Measurements from ENCODE around the gene RABGAP1L.

DNA sequence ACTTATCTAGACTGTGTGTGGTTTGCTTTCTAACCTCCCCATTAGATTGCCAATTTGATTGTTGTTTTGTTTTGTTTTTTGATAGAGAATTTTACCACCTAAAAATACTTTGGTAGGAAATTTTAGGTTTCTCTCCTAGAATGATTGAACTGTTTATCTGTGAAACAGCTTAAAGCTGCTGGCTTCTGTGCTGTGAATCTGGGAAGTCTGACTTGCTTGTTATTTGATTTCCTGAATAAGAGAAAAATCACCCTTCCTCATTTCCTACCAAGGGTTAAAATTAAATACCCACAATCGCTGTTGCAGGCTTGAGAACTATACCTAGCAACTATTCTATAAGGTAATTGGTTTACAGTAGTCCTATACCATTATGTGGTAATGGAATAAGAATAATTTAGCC is 641.6 kb downstream of the RABGAP1L start:
- TF ChIP-seq, protein P1, sequence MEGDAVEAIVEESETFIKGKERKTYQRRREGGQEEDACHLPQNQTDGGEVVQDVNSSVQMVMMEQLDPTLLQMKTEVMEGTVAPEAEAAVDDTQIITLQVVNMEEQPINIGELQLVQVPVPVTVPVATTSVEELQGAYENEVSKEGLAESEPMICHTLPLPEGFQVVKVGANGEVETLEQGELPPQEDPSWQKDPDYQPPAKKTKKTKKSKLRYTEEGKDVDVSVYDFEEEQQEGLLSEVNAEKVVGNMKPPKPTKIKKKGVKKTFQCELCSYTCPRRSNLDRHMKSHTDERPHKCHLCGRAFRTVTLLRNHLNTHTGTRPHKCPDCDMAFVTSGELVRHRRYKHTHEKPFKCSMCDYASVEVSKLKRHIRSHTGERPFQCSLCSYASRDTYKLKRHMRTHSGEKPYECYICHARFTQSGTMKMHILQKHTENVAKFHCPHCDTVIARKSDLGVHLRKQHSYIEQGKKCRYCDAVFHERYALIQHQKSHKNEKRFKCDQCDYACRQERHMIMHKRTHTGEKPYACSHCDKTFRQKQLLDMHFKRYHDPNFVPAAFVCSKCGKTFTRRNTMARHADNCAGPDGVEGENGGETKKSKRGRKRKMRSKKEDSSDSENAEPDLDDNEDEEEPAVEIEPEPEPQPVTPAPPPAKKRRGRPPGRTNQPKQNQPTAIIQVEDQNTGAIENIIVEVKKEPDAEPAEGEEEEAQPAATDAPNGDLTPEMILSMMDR (conservative IDR thresholded peaks at IDR 0.05; ENCODE audit: low read depth, low read length), result no peak
- TF ChIP-seq MAFK (IDR thresholded peaks at IDR 0.05; ENCODE audit: low read depth, low read length) (no peak), RAD21 (IDR thresholded peaks at IDR 0.05; ENCODE audit: low read length) (no peak), SMC3 (IDR thresholded peaks at IDR 0.05; ENCODE audit: low read depth, low read length) (no peak)
- TF ChIP-seq, protein P2, sequence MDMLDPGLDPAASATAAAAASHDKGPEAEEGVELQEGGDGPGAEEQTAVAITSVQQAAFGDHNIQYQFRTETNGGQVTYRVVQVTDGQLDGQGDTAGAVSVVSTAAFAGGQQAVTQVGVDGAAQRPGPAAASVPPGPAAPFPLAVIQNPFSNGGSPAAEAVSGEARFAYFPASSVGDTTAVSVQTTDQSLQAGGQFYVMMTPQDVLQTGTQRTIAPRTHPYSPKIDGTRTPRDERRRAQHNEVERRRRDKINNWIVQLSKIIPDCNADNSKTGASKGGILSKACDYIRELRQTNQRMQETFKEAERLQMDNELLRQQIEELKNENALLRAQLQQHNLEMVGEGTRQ (IDR thresholded peaks at IDR 0.05; ENCODE audit: low read depth, low read length), result no peak
